Measurements from ENCODE around the gene ZIC2.

The ZIC2 gene

DNA sequence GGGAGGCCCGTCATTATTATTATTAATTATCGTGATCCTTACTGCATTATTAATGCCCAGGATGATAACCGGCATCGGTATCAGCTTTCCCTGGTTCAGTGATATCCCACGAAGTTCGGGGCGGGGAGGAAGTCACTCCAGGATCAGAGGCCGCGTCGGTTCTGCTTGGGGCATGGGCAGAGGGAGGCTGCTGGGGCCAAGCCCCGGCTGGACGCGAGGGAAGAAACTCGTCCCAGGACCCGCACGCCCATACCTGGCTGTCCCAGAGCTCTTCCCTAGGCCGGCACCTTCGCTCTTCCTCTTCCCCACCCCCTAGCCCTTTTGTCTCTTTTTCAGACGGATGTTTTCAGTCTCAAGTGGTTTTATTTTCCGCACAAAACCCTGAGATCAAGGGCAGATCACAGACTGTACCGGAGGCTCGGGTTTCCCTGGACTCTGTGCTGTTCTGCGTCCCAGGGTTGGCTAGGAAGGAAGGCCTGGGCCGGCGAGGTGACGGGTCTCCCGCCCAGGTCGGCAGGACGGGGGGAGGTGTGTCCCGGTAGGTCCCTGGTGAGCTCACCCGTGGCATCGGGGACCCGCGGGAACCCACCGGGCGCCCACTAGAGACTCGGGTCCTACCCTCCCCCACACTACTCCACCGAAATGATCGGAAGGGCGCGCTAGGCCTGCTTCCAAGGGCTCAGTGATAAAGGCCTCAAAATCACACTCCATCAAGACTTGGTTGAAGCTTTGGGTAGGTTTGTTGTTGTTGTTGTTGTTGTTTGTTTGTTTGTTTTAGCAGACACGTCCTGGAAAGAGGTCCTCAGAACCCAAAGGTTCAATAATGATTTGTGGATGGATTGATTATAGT is 7.9 kb downstream of the ZIC2 start:
- H3K4me3 ChIP-seq (ENCODE audit: low read depth, low read length) = no peak overlapping the region
- TF ChIP-seq, protein P1, sequence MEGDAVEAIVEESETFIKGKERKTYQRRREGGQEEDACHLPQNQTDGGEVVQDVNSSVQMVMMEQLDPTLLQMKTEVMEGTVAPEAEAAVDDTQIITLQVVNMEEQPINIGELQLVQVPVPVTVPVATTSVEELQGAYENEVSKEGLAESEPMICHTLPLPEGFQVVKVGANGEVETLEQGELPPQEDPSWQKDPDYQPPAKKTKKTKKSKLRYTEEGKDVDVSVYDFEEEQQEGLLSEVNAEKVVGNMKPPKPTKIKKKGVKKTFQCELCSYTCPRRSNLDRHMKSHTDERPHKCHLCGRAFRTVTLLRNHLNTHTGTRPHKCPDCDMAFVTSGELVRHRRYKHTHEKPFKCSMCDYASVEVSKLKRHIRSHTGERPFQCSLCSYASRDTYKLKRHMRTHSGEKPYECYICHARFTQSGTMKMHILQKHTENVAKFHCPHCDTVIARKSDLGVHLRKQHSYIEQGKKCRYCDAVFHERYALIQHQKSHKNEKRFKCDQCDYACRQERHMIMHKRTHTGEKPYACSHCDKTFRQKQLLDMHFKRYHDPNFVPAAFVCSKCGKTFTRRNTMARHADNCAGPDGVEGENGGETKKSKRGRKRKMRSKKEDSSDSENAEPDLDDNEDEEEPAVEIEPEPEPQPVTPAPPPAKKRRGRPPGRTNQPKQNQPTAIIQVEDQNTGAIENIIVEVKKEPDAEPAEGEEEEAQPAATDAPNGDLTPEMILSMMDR (IDR thresholded peaks at IDR 0.05; ENCODE audit: low read depth, low read length) = no peak
- TF ChIP-seq, protein P2, sequence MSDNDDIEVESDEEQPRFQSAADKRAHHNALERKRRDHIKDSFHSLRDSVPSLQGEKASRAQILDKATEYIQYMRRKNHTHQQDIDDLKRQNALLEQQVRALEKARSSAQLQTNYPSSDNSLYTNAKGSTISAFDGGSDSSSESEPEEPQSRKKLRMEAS (IDR thresholded peaks at IDR 0.05; ENCODE audit: low read depth, low read length) = no peak
- TF ChIP-seq POLR2A (IDR thresholded peaks at IDR 0.05; ENCODE audit: extremely low read depth, insufficient read length) (no peak), MYC (IDR thresholded peaks at IDR 0.05; ENCODE audit: low read depth, low read length) (no peak)
- no peak for DNase-seq (ENCODE audit: low read depth)

DNA sequence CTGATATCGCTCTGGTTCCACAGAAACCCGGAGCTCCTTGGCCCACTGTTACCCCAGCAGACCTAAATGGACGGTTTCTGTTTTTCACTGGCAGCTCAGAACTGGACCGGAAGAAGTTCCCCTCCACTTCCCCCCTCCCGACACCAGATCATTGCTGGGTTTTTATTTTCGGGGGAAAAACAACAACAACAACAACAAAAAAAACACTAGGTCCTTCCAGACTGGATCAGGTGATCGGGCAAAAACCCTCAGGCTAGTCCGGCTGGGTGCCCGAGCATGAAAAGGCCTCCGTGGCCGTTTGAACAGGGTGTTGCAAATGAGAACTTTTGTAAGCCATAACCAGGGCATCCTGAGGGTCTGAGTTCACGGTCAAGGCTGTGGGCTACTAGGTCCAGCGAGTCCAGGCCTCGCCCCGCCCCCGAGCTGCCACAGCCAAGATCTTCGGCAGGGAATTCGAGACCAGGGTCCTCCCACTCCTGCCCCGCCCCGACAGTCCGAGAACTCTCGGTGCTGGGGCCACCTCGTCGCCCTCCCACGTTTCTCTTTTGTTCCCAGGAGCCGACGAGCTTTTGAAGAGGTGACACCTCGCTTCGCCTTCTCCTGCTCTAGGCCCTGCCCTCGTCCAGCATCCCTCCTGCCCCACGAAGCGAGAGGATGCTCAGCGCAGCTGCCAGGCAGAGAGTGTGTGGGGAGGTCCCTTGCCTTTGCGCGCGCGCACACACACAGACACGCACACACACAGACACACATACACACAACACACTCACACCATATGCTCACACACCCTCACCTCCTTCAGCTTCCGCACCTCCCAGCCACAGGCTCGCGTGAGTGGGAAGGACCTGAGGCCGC is 8.8 kb downstream of the ZIC2 start:
- DNase-seq (ENCODE audit: low read depth) = no peak
- H3K4me3 ChIP-seq (ENCODE audit: low read depth, low read length) = no peak overlapping the region
- TF ChIP-seq POLR2A (IDR thresholded peaks at IDR 0.05; ENCODE audit: extremely low read depth, insufficient read length) (no peak), MYC (IDR thresholded peaks at IDR 0.05; ENCODE audit: low read depth, low read length) (no peak)
- TF ChIP-seq, protein P1 (IDR thresholded peaks at IDR 0.05; ENCODE audit: low read depth, low read length) = no peak
- TF ChIP-seq, protein P2 (IDR thresholded peaks at IDR 0.05; ENCODE audit: low read depth, low read length) = no peak

DNA sequence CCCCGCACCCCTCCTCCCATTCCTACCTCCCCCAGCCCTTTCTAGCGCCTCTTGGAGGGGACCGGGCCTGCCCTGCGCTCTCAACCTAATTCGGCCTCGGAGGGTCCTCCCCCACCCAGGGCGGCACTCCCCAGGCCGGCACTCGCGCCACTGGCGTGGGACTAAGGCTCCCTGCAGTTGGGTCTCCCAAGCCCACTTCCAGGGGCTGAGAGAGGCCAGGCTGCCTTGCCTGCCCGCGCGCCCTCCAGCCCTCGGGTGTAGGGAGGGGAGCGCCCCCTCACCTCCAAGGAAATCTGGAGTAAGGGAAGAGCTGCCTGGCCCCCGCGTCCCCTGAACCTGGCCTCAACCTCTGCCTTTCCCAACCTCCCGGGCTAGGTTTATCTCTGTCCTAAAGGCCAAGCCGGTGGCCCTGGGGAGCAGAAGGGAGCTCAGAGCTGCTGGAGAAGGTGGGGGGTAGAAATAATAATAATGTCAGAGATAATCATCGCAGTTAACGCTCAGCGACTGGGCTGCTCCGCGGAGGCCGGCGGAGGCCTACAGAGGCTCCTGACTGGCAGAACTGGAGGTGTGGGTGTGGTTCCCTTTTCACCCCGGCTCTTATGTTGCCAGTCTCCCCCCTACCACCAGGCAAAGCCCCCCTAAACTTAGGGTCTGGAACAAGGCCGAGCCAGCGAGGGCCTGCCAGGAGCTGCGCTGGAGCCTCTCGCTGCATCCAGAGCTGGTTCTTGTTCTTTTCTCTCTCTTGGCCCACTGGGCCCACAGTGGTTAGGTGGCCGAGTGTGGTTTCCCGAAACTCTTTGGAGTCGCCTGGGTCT is 9.6 kb downstream of the ZIC2 start:
- no peak for DNase-seq (ENCODE audit: low read depth)
- TF ChIP-seq MYC (IDR thresholded peaks at IDR 0.05; ENCODE audit: low read depth, low read length) (no peak), POLR2A (IDR thresholded peaks at IDR 0.05; ENCODE audit: extremely low read depth, insufficient read length) (no peak)
- TF ChIP-seq, protein P1 (IDR thresholded peaks at IDR 0.05; ENCODE audit: low read depth, low read length) = no peak
- TF ChIP-seq, protein P2 (IDR thresholded peaks at IDR 0.05; ENCODE audit: low read depth, low read length) = no peak
- no peak overlapping the region for H3K4me3 ChIP-seq (ENCODE audit: low read depth, low read length)

DNA sequence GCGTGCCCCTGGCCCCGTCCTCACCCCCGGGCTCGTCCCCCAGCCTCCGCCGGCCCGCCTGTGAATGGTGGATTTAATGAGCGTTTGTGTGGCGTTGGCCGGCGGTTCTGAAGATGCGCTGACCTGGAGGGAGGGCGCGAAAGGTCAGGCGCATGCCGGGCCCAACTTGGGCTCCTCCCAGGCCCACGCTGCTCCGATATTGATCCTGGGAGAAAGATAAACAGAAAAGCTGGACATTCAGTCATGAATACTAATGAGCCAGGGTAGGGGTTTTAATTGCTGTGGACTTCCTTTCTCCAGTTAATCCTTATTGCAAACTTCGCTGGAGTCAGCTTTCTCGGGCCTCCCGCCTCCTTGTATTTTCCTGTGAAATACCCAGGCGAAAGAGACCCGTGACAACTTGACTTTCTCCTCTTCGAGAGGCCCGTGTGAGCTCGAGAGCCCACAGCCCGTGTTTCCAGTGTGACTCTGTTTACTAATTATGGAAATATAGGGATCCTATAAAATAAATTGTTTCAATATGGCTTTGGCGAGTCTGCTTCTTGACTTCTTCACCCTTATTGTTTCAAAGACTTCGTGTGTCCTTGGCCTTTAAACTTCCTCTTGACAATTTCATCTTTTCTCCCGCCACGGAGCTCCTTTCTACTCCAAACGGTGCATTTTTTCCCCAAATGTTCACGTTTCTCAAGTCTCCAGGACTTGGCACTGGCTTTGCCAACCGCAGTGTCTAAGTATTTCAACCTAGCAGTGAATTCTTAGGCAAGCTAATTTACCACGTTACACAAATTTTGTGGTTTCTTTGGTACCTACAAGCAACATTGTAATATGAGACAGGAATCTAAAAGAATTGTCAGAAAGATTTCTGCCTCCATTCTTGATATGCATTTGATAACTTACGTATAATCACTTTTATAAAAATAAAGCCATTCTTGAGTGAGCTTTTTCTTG is 10.5 kb downstream of the ZIC2 start:
- DNase-seq (ENCODE audit: low read depth) = peak; percentile 64
- TF ChIP-seq, protein P2 (IDR thresholded peaks at IDR 0.05; ENCODE audit: low read depth, low read length) = no peak
- no peak for TF ChIP-seq MYC (IDR thresholded peaks at IDR 0.05; ENCODE audit: low read depth, low read length)
- TF ChIP-seq, protein P1 (IDR thresholded peaks at IDR 0.05; ENCODE audit: low read depth, low read length) = no peak
- TF ChIP-seq POLR2A (IDR thresholded peaks at IDR 0.05; ENCODE audit: extremely low read depth, insufficient read length) = no peak
- no peak overlapping the region for H3K4me3 ChIP-seq (ENCODE audit: low read depth, low read length)

Data from NB4 (cell line).